ENCODE data around the gene ANKRD12. TPM values are rescaled to one million over a fixed set of nuclear protein-coding genes. Genes with fewer than 3 reads are reported as not detected.

Gene ANKRD12
- polyA plus RNA-seq, 4 donors: 21.5 to 35.6 (median 29.8) TPM

GRCh38 chr18:9105420-9105819 lies 31.2 kb upstream of the ANKRD12 start:
- DNase-seq (ENCODE audit: low read depth in 4 of 4, low spot score in 3 of 4): no peak

DNA sequence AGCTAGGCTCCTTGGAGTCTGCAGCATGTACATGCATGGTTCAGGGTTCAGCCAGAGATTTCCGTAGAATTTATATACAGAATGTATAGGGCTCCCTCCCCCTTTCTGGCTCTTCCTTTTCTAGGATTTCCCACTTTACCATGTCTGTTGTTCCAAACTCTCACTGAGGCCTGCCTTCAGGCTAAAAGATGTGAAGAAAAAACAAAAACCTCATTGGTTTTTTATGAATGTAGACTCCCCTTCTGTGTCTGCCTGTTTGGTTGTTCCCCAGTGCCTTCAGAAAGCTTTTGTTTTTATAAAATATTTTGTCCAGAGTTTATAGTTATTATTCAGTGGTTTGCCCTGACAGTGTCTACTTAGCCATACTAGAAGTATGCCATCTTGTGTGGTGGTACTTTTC lies 30.5 kb upstream of the ANKRD12 start:
- no peak for DNase-seq (ENCODE audit: low read depth in 4 of 4, low spot score in 3 of 4)

- no peak for DNase-seq (ENCODE audit: low read depth in 4 of 4, low spot score in 3 of 4)
Observed at GRCh38 chr18:9106800-9107584, 29.6 kb upstream of the ANKRD12 start.

GRCh38 chr18:9108911-9109310 lies 27.7 kb upstream of the ANKRD12 start:
- no peak for DNase-seq (ENCODE audit: low read depth in 4 of 4, low spot score in 3 of 4)

DNA sequence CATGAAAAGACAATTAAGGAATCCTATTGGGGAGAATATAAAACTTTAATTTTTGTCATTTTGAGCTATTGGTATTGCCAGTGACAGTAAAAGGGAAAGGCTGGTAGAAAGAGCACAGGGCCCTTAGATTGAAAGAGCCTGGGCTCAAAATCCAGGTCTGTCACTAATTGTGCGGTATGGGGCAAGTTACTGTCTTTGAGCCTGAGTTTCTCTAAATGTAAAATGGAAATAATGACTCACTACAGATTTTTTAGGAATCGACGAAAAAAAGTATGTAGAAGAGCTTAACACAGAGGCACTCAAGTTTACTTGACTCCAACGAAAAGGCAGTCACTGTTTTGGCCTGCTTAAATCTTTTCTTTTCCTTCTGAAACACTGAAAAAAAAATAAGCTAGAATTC lies 27.1 kb upstream of the ANKRD12 start:
- no peak for DNase-seq (ENCODE audit: low read depth in 4 of 4, low spot score in 3 of 4)

- no peak for DNase-seq (ENCODE audit: low read depth in 4 of 4, low spot score in 3 of 4)
Observed at GRCh38 chr18:9113468-9114149, 23.0 kb upstream of the ANKRD12 start.

GRCh38 chr18:9115984-9116383 lies 20.6 kb upstream of the ANKRD12 start:
- no peak for DNase-seq (ENCODE audit: low read depth in 4 of 4, low spot score in 3 of 4)

GRCh38 chr18:9117980-9118841 lies 18.4 kb upstream of the ANKRD12 start:
- no peak for DNase-seq (ENCODE audit: low read depth in 4 of 4, low spot score in 3 of 4)

DNA sequence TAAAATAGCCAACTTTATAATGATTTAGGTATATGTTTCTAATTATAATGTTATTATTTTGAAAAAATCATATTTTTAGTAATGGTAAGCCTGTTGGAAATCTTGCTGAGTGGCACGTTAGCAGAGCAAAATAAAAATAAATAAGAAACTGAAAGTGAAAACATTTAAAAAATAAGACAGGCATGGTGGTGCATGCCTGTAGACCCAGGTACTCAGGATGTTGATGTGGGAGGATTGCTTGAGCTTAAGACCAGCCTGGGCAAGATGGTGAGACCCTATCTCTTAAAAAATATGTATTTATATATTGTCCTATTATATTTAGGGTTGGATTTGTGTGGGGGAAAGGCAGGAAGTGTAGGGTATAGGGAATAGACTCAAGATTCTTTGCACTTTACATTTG lies 15.8 kb upstream of the ANKRD12 start:
- DNase-seq (ENCODE audit: low read depth in 4 of 4, low spot score in 3 of 4): no peak

GRCh38 chr18:9123520-9123919 lies 13.1 kb upstream of the ANKRD12 start:
- no peak for DNase-seq (ENCODE audit: low read depth in 4 of 4, low spot score in 3 of 4)

- DNase-seq (ENCODE audit: low read depth in 4 of 4, low spot score in 3 of 4): no peak
Observed at GRCh38 chr18:9124824-9125223, 11.8 kb upstream of the ANKRD12 start.

DNA sequence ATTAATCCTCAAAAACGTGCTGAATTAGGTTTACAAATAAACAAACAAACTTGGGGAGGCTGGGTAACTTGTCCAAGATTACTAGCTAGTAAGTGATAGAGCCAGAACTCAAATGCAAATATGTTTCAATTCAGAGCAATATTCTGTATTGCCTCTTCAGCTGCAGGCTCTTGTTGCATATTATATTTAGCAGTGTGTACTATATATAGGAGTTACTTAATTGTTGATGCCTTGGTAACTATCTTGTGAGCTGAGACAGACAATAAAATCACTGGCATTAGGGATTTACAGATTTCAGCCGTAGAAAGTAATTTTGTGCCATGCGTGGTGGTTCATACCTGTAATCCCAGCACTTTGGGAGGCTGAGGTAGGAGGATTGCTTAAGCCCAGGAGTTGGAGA lies 10.2 kb upstream of the ANKRD12 start:
- DNase-seq (ENCODE audit: low read depth in 4 of 4, low spot score in 3 of 4): no peak

- DNase-seq (ENCODE audit: low read depth in 4 of 4, low spot score in 3 of 4): no peak
Observed at GRCh38 chr18:9130195-9130594, 6.4 kb upstream of the ANKRD12 start.

DNA sequence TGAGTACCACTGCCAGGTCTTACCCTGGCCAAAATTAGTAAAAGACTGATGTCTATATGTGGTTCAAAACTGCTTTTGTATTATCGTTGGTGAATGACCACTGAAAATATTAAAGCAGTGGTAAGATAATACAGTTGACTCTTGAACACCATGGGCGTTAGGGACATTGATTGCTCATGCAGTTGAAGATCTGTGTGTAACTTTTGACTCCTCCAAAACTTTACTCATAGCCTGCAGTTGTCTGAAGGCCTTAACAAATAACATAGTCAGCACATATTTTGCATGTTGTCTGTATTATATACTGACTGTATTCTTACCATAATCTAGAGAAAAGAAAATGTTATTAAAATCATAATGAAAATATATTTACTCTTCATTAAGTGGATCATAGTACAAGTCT lies 5.8 kb upstream of the ANKRD12 start:
- no peak for DNase-seq (ENCODE audit: low read depth in 4 of 4, low spot score in 3 of 4)

- no peak for DNase-seq (ENCODE audit: low read depth in 4 of 4, low spot score in 3 of 4)
Observed at GRCh38 chr18:9132628-9133027, 4.0 kb upstream of the ANKRD12 start.

GRCh38 chr18:9133225-9133624 lies 3.4 kb upstream of the ANKRD12 start:
- no peak for DNase-seq (ENCODE audit: low read depth in 4 of 4, low spot score in 3 of 4)

- no peak for DNase-seq (ENCODE audit: low read depth in 4 of 4, low spot score in 3 of 4)
Observed at GRCh38 chr18:9135081-9135911, 1.3 kb upstream of the ANKRD12 start.

DNA sequence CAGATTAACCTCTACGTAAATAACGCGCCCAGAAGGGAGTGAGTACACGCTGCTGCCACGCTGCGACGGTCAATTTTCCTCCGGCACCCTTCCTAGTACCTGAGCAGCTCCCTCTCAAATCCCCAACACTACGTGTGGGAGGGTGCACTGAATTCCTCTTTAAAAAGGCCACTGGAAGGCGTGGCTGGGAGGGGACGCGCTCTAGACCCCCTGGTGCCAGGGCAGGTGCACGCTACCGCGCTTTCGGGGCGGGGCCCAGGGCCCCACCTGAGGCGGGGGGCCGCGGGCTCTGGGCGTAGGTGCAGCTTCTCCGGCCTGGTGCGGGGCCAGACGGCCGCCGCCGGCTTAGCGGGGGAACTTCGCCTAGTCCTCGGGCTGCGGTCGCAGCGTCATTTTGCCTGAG lies 668 bp upstream of the ANKRD12 start:
- peak in 1 of 4 donors; percentile 12 for DNase-seq (ENCODE audit: low read depth in 4 of 4, low spot score in 3 of 4)

DNA sequence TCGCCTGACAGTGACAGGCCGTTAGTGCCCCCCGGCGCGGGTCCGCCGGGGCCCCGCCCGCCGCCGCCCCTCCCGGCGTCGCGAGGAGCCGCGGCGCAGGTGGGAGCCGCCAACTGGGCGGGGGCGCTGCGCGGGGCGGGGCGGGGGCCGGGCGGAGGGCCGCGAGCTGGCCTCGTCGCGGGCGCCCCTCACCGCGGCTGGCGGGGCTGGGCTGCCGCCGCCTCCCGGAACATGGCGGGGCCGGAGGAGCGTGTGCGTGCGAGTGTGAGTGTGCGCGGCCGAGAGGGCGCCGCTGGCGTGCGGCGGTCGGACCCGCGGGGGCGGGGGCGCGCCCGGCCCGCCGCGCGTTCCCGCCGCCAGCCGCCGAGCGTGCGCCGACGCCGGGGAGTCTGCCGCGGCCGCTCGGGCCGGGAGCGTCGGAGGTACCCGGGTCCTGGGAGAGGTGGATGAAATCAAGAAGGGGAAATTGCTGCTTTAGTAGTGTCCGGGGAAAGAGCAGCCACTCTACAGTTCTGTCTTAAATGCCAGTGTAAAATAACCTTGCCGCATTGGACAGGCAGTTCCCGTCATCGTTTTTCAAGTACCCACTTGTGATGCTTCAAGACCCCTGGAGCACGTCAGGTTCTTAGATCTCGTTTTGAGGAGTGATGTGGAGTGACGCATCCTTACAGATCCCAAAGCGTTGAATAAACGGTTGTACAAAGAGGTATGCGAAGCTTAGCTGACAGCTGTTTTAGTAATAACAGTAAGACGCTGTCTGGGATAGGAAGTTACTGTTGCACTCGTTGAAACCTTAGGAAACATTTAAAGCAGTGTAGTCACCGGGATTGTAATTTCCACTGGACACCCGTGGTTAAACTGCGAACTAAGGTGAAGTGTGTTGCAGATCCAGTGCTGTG lies 836 bp downstream of the ANKRD12 start:
- DNase-seq (ENCODE audit: low read depth in 4 of 4, low spot score in 3 of 4): peak in 2 of 4 donors; percentile 37 to 41

All from left renal pelvis (tissue), 4 donors.